ENCODE data around the gene ART4. TPM values are rescaled to one million over a fixed set of nuclear protein-coding genes. Genes with fewer than 3 reads are reported as not detected.

Gene ART4
- total and polyA plus RNA-seq, 8 donors: 0.25 to 7.2 (median 0.57) TPM

- Histone ChIP-seq H3K27ac (peak overlapping the region in 3 of 4 donors; percentile 42 to 87 (median 68)), H3K9me3 (no peaks in the 10 kb centered on the region), H3K4me3 (peak overlapping the region; percentile 23 to 88 (median 54)), H3K4me1 (peaks cover 7 to 16% (median 11%) of the 10 kb centered on the region in 3 donors), H3K27me3 (no peaks in the 10 kb centered on the region), H3K36me3 (peaks cover 0 to 7% (median 0%) of the 10 kb centered on the region in 3 donors)
- ATAC-seq (peak; percentile 15 to 33 (median 24)), FAIRE-seq (no peak), DNase-seq (no peak)
- intact Hi-C loops (cut with DNase I): no loop called here
- no peak for TF ChIP-seq CTCF (IDR thresholded peaks at IDR 0.05)
- WGBS, 2 donors: 0 to 1% methylated on average over 12 of the region's 12 CpGs
Observed at GRCh38 chr12:14803830-14804160, 39.5 kb downstream of the ART4 start.

GRCh38 chr12:14803011-14803829 is 40.1 kb downstream of the ART4 start, which contains the start of the genes C12orf60 and WBP11:
C12orf60 (plus strand) TSS chr12:14803670; CDS start chr12:14822936, 19,266 bp downstream.
WBP11 (minus strand) TSS chr12:14803478; CDS start chr12:14801383, 2,095 bp downstream.
- intact Hi-C loops (cut with DNase I): no loop called here
- peaks cover 7 to 16% (median 11%) of the 10 kb centered on the region in 3 donors for H3K4me1 ChIP-seq
- H3K36me3 ChIP-seq: peaks cover 0 to 11% (median 2%) of the 10 kb centered on the region in 3 donors
- H3K27ac ChIP-seq: peak within 1 kb of the TSS; percentile 68 to 87 (median 77)
- ATAC-seq (peak; percentile 98 to 100 (median 100)), DNase-seq (peak; percentile 85 to 96 (median 92)), FAIRE-seq (peak; percentile 99)
- no peaks in the 10 kb centered on the region for H3K27me3 ChIP-seq
- peak within 1 kb of the TSS; percentile 72 to 89 (median 84) for H3K4me3 ChIP-seq
- H3K9me3 ChIP-seq: no peaks in the 10 kb centered on the region
- 0% methylated on average over 50 of the region's 50 CpGs for WGBS, 2 donors
- TF ChIP-seq CTCF (IDR thresholded peaks at IDR 0.05): no peak

GRCh38 chr12:14802721-14803010 is 40.7 kb downstream of the ART4 start:
- peak overlapping the region; percentile 68 to 87 (median 77) for H3K27ac ChIP-seq
- TF ChIP-seq CTCF (IDR thresholded peaks at IDR 0.05): no peak
- H3K4me3 ChIP-seq: peak overlapping the region; percentile 72 to 89 (median 84)
- ATAC-seq: no peak
- FAIRE-seq: no peak
- H3K27me3 ChIP-seq: no peaks in the 10 kb centered on the region
- intact Hi-C loops (cut with DNase I): no loop called here
- no peaks in the 10 kb centered on the region for H3K9me3 ChIP-seq
- 0% methylated on average over 7 of the region's 7 CpGs for WGBS, 2 donors
- H3K36me3 ChIP-seq: peaks cover 0 to 15% (median 2%) of the 10 kb centered on the region in 3 donors
- H3K4me1 ChIP-seq: peaks cover 7 to 16% (median 11%) of the 10 kb centered on the region in 3 donors
- no peak for DNase-seq

- intact Hi-C loops (cut with DNase I): no loop called here
- no peaks in the 10 kb centered on the region for H3K27me3 ChIP-seq
- TF ChIP-seq CTCF (IDR thresholded peaks at IDR 0.05): no peak
- FAIRE-seq: no peak
- peaks cover 7 to 16% (median 11%) of the 10 kb centered on the region in 3 donors for H3K4me1 ChIP-seq
- no peak for DNase-seq
- peaks cover 0 to 15% (median 2%) of the 10 kb centered on the region in 3 donors for H3K36me3 ChIP-seq
- no peak for ATAC-seq
- H3K4me3 ChIP-seq: peak overlapping the region; percentile 72 to 89 (median 84)
- no peaks in the 10 kb centered on the region for H3K9me3 ChIP-seq
- no peak overlapping the region for H3K27ac ChIP-seq
- 62 to 63% methylated on average over 4 of the region's 4 CpGs for WGBS, 2 donors
Observed at GRCh38 chr12:14802247-14802646, 41.1 kb downstream of the ART4 start.

GRCh38 chr12:14795028-14795448 is 48.3 kb downstream of the ART4 start:
- no peaks in the 10 kb centered on the region for H3K4me1 ChIP-seq
- no peaks in the 10 kb centered on the region for H3K27me3 ChIP-seq
- peaks cover 9 to 63% (median 14%) of the 10 kb centered on the region in 3 donors for H3K36me3 ChIP-seq
- ATAC-seq (no peak), DNase-seq (no peak), FAIRE-seq (no peak)
- no peaks in the 10 kb centered on the region for H3K9me3 ChIP-seq
- TF ChIP-seq CTCF (IDR thresholded peaks at IDR 0.05): no peak
- 58 to 65% methylated on average over 4 of the region's 4 CpGs for WGBS, 2 donors
- no peak overlapping the region for H3K27ac ChIP-seq
- no peak overlapping the region for H3K4me3 ChIP-seq
- intact Hi-C loops (cut with DNase I): no loop called here

All from pancreas (tissue), 10 donors.